ENCODE results near the gene RGS6.

The RGS6 gene

DNA sequence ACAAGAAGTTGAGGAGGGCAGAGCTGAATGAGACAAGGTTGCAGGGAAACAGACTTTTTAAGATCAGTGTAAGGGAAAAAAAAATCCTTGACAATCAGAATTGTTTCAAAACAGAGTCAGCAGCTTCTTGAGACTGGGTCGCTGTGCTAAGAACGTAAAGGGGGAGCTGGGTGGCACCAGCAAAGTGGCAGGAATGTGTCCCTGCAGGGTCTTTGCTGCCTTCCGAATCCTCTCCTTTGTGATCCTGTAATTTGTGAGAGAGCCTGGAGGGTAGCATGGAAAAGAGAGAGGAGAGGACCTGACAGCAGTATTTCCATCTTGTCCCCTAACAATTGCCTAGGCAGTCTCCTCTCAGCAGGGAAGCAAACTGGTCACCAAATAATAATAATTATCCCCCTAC is 472.8 kb downstream of the RGS6 start:
- no peak for DNase-seq (ENCODE audit: low spot score)

DNA sequence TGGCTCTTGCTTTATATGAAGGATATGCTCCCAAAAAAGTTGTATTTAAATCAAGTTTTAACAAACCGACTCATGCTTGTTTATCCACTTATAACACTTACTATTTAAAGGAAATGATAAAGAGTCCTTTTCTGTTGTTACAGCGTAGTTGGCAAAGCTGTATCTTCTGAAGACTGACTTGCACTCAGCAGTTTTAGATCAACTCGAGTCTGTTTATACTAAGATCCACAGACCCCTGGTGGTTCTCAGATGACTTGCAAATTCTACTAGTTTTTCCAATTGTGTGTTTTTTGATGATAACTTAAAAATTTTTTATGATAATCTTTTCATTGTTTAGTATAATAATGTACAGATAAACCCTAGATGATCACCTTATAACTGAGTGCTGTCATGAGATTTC is 475.8 kb downstream of the RGS6 start:
- DNase-seq (ENCODE audit: low spot score) = no peak

DNA sequence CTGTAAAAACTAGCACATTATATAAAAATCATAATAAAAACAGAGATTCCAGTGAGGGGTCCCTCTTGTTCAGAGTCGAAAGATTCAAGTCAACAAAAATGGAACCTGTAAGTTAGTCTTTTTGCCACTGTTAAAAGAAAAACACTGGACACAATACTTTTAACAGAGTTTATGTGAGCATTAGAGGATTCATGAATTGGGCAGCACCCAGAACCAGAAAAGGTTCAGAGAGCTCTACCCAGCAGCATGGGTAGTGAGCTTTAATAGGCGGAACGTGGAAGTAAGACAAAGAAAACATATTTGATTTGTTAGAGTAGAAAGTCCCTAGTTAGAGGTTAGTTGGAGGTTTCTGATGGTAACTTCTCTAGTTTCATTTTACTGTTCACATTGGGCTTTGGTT is 476.8 kb downstream of the RGS6 start:
- no peak for DNase-seq (ENCODE audit: low spot score)

DNA sequence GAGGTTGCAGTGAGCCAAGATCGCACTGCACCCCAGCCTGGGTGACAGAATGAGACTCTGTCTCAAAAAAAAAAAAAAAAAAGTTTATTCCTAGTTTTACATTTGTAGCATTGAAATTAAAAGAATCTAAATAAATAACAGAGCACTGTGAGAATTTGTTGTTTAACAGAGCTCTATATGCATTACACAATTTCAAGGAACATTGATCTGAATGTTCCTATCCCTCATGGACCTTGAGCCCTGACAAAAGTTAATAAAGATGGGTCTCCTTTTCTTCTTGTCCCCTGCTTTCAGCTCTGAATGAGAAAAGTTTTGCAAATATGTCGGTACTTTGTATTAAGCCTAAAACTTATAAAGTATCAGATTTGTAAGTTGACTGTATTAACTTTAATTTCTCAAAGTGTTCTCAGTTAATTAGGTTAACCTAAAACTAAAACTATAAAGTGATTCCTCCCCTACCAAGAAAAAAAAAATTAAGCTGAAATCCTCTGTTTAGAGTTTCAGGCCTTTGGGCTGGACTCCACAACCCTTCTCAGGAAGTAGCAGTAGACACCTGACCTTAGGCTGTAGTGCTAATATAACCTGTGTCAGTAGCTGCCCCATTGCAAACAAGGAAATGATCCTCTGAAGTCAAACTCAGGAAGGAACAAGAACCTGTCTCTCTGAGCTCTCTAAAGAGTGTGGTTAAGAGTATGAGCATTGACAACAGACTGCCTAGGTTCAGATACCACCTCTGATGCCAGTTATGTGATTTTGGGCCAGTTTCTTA is 484.0 kb downstream of the RGS6 start:
- no peak for DNase-seq (ENCODE audit: low spot score)

DNA sequence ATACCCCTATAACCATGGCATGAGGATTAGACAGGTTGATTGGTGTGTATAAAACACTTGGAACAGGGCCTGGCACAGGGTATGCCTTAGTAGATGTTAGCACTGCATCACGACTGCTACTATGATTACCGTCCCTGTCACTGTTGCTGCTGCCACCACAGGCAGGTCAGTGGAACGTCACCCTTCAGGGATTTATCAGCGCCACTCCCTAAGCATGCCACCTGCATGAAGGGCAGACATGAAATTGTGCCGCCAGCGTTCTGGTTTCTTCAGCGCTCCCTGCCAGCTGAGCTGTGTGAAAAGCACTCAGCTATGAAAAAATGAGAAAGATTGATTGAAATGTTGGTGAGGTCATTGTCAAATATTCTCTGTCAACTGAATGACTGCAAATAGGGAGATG is 484.7 kb downstream of the RGS6 start:
- DNase-seq (ENCODE audit: low spot score) = no peak

DNA sequence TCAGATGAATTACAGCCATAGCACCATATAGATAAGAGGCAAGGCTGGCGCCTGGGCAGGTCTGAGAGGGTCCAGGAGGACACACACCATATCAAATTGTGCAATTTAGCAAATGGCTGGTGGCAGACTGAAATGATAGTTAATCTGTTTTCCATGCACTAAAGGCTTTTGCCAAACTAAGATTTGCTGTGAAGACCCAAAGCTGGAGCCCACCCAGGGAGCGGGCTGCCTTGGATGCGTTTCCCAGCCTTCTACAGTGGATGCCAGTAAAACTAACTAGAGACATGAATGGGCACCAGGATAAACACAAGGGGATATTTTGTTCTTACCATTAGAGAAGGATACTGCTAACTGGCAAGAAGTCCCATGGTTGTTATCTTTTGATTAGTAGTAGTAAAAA is 486.6 kb downstream of the RGS6 start:
- DNase-seq (ENCODE audit: low spot score) = no peak

DNA sequence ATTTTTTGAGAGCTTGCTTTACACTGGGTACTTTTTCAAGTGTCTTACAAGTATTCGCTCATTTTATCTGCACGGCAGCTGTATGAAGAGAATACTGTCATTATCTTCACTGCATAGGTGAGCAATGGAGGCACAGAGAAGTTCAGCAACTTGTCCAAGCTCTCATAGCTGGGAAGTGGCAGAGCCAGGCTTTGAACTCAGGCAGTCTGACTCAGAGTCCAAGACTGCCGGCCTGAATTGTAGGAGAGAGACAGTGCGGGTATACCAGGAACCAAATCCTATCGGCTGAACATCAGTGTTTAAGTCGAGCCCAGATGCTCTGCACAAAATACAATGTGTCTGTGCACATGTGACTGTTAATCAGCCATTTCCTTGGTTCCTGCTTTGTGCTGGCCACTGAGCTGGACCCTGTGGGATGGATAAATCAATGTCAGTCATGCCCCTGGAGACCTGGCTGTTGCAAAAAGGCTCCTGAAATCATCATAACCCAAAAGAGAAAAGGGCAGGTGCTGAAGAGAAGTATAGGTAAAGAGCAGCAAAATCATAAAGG is 487.1 kb downstream of the RGS6 start:
- DNase-seq (ENCODE audit: low spot score) = no peak

DNA sequence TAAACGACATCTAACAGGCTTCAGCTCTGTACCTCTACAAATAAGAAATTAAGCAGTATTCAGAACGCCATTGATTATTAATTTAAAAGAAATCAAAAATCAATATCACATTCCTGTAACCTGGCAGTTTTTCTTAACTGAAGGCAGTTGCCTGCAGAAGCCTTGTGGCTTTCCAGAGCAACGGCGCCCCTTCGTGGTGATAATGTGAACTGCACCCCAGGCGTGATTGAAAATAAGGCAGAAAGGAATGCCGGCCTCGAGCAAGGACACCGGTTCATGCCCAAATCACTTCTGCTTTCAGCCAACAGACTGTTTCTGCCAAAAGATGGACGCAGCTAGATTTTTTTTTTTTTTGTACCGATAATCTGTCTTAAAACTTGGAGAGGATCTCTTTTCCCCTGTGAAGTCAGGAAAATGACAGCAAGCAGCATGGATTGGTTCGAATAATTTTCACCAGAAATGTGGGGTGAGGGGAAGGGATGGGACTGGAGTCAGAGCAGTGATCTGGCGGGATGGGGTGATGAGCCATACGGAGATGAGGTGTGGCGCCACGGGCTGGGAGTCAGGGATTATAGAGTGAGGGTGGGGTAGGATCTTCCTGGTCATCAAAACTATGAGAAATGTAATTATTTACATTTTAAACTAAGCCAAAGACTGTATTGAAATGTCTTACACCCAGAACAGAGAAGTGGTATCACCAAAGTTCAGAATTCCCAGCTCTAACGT is 488.7 kb downstream of the RGS6 start:
- DNase-seq (ENCODE audit: low spot score) = peak; percentile 46

DNA sequence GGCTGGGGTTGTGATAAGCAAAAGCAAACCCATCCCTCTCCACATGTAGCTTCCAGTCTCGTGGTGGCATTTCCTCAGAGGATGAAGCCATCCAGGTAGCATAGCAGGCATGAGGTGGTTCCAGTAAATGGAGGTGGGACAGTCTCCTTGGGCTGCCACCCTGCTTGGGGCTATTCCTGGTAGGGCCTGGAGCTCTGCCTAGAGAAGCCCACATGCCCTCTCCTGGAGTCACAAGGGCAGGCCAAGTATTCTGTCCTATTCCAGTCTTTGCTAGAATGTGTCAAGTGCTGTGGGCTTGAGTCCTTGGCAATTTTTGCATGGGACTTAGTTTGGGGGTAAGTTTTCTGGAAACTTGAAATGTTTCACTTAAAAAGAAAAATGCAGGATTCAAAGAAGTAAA is 491.7 kb downstream of the RGS6 start:
- no peak for DNase-seq (ENCODE audit: low spot score)

DNA sequence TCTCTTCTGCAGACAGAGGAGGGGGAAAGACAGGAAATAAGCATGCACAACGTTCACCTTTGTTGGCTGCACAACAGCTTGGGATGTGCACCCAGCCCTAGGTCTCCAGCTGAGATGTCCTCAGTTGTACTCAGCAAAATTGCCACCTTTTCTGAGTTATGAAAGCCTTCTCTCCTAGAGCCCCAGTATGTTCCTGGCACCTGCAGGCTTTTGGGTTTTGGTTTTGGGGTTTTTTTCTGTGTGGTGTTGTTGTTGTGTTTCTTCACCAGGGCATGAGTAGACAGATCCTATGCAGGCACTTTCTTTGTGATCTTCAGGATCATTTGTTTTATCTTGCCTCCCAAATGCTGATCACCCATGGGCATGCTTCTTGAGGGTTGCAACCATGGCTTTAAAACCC is 498.2 kb downstream of the RGS6 start:
- no peak for DNase-seq (ENCODE audit: low spot score)

DNA sequence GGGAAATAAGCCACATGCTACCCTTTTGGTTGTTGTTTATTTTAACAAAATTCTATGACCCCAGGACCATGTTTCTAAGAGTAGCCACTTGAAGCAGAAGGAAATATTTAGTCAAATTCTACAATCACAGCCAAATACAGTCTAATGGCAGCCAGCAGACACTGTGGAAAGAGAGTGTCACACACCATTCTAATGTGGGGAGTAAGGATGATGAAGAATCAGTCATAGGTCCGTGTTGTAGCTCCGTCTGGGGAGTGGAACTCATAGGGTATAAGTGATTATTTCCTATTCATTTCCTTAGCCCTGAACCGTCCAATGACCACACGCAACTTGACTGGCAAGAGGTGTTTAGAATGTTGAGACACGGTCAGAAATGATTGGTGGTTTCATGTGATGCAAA is 500.5 kb downstream of the RGS6 start:
- no peak for DNase-seq (ENCODE audit: low spot score)

DNA sequence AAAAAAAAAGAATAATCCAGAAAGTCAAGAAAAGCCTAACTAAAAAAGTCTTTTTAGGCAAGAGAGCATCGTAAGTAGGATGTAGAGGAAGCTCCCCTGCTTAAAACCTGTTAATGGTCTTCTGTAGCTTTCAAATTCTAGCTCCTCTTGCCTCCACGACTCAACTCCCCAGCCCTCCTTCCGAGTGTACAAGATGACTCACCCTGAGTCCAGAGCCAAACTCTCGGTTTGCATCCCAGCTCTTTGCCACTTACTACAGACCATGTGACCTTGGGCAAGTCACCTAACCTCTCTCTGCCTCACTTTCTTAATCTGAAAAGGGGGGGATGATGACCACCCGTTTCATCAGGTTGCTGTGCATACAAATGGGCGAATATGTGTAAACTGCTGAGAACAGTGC is 501.3 kb downstream of the RGS6 start:
- DNase-seq (ENCODE audit: low spot score) = no peak

DNA sequence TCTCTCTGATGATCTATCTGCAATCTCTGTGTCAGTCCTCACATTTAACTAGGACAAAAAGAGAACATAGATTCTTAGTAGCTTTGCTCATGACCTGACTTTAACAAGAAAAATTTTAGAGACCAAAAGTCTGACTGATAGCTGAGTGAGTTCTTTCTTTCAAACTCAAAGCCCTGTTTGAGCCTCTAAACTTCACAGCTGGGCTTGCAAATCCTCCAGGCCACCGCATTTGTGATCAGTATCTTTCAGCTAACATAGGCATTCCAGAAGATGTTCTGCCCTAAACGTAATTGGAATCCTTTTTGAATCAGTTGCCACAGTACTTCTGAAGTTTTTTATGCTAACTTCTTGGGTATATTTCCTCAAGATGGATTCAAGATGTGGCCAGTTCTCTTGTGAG is 502.6 kb downstream of the RGS6 start:
- no peak for DNase-seq (ENCODE audit: low spot score)

DNA sequence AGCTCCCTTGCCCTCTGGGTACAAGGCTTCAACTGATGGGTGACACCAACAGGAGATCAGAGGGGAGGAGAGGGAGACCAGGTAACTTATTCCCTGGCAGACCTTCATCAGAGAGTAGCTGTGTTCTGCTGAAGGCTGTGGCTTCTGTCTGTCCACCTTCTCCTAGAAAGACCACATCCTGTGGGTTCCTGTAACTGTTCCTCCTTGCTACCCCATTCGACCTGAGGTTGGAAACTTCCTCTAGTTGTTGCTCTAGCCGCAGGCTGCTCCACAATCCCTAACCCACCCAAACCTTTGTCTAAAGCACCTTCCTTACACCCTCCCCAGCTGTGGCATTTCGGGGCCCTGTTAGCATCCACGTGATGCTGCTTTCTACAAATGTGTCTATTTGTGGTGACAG is 507.5 kb downstream of the RGS6 start:
- no peak for DNase-seq (ENCODE audit: low spot score)

DNA sequence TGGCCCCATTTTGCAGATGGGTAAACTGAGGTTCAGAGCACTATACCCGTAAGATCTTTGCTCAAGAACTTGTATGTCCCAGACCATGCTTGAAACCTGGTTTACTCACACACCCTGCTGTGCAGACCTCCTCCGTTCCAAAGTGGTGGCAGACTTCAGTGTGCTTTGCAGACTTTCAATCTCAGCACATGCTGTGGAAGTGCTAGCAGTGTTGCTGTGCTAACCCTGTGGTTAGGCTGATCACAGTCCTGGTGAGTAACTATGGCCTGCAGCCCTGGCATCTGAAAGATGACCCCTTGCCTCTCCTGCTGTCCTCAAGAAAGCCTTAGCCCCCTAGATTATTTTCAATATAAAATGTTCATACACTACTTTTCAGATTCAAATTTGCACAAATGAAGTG is 511.0 kb downstream of the RGS6 start:
- no peak for DNase-seq (ENCODE audit: low spot score)

DNA sequence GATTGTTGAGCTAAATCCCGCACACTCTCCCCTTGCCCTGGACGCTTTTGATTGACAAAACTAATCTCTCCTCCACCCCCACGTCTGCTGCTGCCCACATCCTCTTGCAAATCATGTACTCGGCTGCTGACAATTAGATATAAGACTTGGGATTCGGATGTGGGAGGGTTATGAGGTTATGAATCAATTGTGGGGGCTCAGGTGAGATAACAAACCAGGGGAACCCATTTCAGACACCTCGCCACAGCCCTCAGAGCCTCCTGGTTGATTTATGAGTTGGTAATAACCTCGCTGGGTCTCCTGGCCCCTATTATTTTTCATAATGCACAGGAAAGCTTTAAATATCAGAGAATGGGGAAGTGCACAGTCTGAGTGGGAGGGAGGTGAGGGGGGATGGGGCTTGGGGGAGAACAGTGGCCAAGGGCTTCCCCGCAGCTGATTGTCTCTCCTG is 511.8 kb downstream of the RGS6 start:
- peak; percentile 33 for DNase-seq (ENCODE audit: low spot score)

DNA sequence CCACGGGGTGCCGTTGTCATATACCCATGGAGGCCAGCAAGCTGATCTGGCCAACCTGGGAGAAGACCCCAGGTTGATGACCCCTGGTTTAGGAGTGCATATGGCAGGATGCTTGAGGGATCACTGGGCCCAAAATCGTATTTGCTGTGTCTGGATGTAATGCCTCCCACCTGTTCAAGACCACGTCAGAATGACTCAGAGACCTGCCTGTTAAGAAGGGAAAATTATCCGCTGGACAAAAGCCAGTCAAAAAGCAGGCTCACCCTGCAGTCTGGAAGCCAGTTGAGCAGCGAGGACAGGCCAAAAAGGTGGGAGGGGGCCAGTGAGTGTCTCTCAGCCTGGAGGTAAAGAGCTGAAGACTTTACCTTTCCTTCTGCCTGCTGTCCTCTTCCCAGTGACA is 512.5 kb downstream of the RGS6 start:
- DNase-seq (ENCODE audit: low spot score) = no peak

DNA sequence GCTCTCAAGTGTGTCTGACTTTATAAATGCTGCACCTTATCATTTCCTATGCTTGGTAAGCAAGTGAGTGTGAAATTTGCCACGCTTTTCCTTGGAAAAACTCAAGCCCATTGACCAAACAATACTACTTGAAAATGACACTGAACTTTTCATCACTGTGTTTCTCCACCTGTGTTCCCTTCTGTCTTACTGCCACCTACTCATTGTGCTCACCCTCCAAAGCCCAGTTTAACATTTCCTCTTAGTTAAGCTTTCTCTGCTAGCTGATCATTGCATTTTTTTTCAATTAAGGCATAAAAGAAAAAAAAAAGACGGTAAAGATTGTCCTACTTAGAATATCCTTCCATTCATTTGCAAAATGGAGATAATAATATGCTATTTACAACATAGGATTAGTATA is 516.0 kb downstream of the RGS6 start:
- no peak for DNase-seq (ENCODE audit: low spot score)

DNA sequence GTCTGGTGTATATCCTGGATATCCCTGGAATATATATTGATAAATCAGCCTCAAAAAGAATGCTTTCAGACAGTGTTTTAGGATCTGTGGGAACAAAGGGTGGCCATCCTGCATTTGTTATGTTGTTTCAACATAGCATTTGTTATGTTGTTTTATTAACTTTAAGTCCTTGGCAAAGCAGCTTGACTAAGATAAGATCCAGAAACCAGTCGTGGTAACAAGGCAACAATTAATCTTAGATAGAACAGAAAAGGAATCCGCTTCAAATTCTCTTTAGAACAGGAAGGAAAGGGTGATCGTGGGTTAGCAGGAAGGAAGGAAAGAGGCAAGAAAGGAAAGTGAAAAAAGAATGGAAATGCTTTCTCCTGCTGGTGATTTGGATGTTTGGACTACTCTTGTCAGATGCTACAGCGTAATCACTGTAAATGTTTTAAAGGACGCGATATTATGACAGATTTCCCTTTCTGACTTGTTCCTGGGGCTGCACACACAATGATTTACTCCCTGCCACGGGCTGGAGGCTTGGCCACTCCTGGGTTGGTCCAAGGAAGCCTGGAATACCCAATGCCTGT is 518.3 kb downstream of the RGS6 start:
- DNase-seq (ENCODE audit: low spot score) = no peak

DNA sequence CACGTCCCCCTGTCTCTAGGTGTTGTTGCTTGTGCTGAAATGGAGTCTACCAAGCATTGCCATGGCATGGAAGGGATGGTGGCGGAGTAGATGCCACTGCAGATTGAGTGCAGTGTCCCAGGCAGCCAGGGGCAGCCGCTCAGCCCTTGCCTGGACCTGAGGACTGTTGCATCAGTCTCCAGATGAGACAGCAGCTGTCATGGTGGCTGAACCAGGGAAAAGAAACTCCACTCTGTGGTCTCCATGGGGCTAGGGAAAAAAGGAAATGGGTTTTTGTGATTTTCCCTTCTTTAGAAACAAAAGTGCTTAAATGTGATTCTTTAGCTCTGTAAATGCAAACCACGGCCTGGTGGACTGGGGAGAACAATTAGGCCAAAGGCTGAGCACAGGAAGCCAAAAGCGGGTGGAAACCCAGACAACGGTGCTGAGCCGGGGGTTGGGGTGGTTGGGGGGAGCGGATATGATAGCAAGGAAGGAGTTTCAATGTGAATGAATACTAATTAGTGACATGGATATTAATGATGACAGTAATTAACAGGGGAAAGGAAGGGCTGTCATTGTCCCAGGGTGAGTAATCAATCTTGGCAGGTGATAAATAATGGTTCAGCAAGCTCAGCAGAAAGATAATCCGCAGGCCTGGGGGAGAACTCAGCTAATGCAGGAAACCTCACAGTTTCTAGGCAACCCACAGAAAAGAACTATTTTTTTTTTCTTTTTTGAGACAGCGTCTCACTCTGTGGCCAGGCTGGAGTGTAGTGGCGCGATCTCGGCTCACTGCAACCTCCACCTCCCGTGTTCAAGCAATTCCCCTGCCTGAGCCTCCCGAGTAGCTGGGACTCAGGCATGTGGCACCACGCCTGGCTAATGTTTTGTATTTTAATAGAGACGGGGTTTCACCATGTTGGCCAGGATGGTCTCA is 519.1 kb downstream of the RGS6 start:
- DNase-seq (ENCODE audit: low spot score) = peak; percentile 50

DNA sequence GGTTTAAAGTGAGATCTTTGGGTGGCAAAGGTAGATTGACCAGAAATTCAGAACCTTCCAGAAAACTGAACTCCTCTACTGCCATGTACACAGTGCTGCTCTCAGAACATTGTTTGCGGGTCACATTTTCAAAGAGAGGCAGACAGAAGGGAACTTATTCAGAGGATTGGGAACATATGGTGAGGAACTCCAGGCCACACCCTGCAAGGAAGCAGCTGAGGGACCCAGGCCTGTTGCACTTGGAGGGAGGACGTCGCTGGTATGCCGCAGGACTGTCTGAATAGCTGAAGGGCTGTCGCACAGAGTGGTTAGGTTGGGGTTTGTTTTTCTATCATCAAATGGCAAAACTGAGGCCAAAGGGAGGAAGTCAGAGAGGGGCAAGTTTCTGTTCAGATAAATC is 520.5 kb downstream of the RGS6 start:
- DNase-seq (ENCODE audit: low spot score) = no peak

All from CD4-positive, alpha-beta T cell treated with Interleukin-6 at 100 ng/mL for 8 hours (primary cell).